Measurements from ENCODE around the gene CRYBB3.

DNA sequence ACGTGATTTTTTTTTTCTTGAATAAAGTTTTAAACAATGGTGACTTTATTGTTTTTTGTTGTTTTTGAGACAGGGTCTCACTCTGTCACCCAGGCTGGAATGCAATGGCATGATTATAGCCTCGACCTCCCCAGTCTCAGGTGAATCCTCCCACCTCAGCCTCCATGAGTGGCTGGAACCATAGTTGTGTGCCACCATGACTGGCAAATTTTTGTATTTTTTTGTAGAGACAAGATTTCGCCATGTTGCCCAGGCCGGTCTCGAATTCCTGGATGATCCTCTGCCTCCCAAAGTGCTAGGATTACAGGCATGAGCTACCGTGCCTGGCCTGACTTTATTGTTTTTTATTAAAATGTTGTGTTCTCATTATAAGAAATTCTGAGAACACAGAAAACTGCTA, 12.2 kb upstream of the CRYBB3 start:
- no peak for TF ChIP-seq POLR2A (IDR thresholded peaks at IDR 0.05)
- no peak for TF ChIP-seq CTCF (IDR thresholded peaks at IDR 0.05)

Measured in heart left ventricle (tissue), 13 donors.